ENCODE data around the gene YTHDF1.

YTHDF1 gene

GRCh38 chr20:63248835-63249591 lies 33.1 kb upstream of the YTHDF1 start:
- DNase-seq (ENCODE audit: low read depth) = no peak

GRCh38 chr20:63247671-63248228 lies 31.8 kb upstream of the YTHDF1 start:
- no peak for DNase-seq (ENCODE audit: low read depth)

- DNase-seq (ENCODE audit: low read depth) = no peak
Measured at GRCh38 chr20:63246490-63247288, 30.8 kb upstream of the YTHDF1 start.

GRCh38 chr20:63244468-63244867 lies 28.5 kb upstream of the YTHDF1 start:
- DNase-seq (ENCODE audit: low read depth) = no peak

GRCh38 chr20:63243604-63244247 lies 27.8 kb upstream of the YTHDF1 start:
- no peak for DNase-seq (ENCODE audit: low read depth)

GRCh38 chr20:63242736-63243135 lies 26.8 kb upstream of the YTHDF1 start:
- no peak for DNase-seq (ENCODE audit: low read depth)

GRCh38 chr20:63241272-63241671 lies 25.3 kb upstream of the YTHDF1 start:
- DNase-seq (ENCODE audit: low read depth) = no peak

- no peak for DNase-seq (ENCODE audit: low read depth)
Measured at GRCh38 chr20:63240004-63240403, 24.1 kb upstream of the YTHDF1 start.

GRCh38 chr20:63239431-63239830 lies 23.5 kb upstream of the YTHDF1 start:
- DNase-seq (ENCODE audit: low read depth) = no peak

GRCh38 chr20:63238514-63239125 lies 22.7 kb upstream of the YTHDF1 start:
- no peak for DNase-seq (ENCODE audit: low read depth)

GRCh38 chr20:63238031-63238430 lies 22.1 kb upstream of the YTHDF1 start:
- no peak for DNase-seq (ENCODE audit: low read depth)

- no peak for DNase-seq (ENCODE audit: low read depth)
Measured at GRCh38 chr20:63236116-63236837, 20.3 kb upstream of the YTHDF1 start.

GRCh38 chr20:63235399-63235983 lies 19.6 kb upstream of the YTHDF1 start, which contains the start of gene BIRC7:
Gene BIRC7, plus strand, starts transcription at chr20:63235905. Its CDS starts 192 bp downstream, at chr20:63236097.
- DNase-seq (ENCODE audit: low read depth) = no peak

GRCh38 chr20:63234693-63235398 lies 18.9 kb upstream of the YTHDF1 start:
- no peak for DNase-seq (ENCODE audit: low read depth)

- DNase-seq (ENCODE audit: low read depth) = no peak
Measured at GRCh38 chr20:63233924-63234323, 18.0 kb upstream of the YTHDF1 start.

GRCh38 chr20:63233061-63233344 lies 17.1 kb upstream of the YTHDF1 start:
- no peak for DNase-seq (ENCODE audit: low read depth)

- peak; percentile 82 for DNase-seq (ENCODE audit: low read depth)
Measured at GRCh38 chr20:63232235-63233060, 16.5 kb upstream of the YTHDF1 start.

GRCh38 chr20:63230800-63231268 lies 14.9 kb upstream of the YTHDF1 start:
- DNase-seq (ENCODE audit: low read depth) = no peak

- DNase-seq (ENCODE audit: low read depth) = no peak
Measured at GRCh38 chr20:63228806-63229205, 12.9 kb upstream of the YTHDF1 start.
